K562 (cell line): Measurements from ENCODE around the gene SKAP1. TPM values are rescaled to one million over a fixed set of nuclear protein-coding genes. Genes with fewer than 3 reads are reported as not detected.

Experiments used
- BCLAF1 ChIP-seq, 2 experiments: fragments of 450-650 bp in 1 of 2; IDR thresholded peaks; 2 replicates each; pipeline ENCODE4 v1.6.1; 2011 to 2017; ENCODE audit warnings: low read depth in 2 of 2, antibody characterized with exemption in 1 of 2, borderline replicate concordance in 1 of 2, low read length in 1 of 2, mild to moderate bottlenecking in 1 of 2, mixed read lengths in 1 of 2; ENCODE audit not compliant: control insufficient read depth in 1 of 2
- CTBP1 ChIP-seq: fragments of 450-650 bp; IDR thresholded peaks from 2 replicates; pipeline ENCODE4 v1.6.1; 2016; ENCODE audit warnings: borderline replicate concordance
- ETV1 ChIP-seq: fragments of 450-650 bp; conservative IDR thresholded peaks from 2 replicates; pipeline ENCODE4 v1.6.1; 2016; ENCODE audit warnings: missing genetic modification characterization, control low read depth, low read depth, missing compliant biosample characterization
- ID3 ChIP-seq, 2 experiments: fragments of 250-450 bp in 1 of 2; fragments of 450-650 bp in 1 of 2; sonication (Bioruptor Pico) in 1 of 2; IDR thresholded peaks; 2 replicates each; pipeline versions ENCODE4 v1.6.1 to v1.8.0; 2016 to 2021; ENCODE audit warnings: mild to moderate bottlenecking in 2 of 2, moderate library complexity in 2 of 2, missing compliant biosample characterization in 1 of 2, missing genetic modification characterization in 1 of 2
- LCOR ChIP-seq: sonication (generic); formaldehyde crosslinking; IDR thresholded peaks from 2 replicates; pipeline ENCODE4 v1.8.0; 2022; ENCODE audit warnings: mild to moderate bottlenecking, missing genetic modification reagents
- NR2C1 ChIP-seq, 2 experiments: fragments of 450-650 bp; IDR thresholded peaks; 2 replicates each; pipeline ENCODE4 v1.6.1; 2017; ENCODE audit warnings: mild to moderate bottlenecking in 2 of 2, antibody characterized with exemption in 1 of 2, inconsistent platforms in 1 of 2, missing compliant biosample characterization in 1 of 2, missing genetic modification characterization in 1 of 2
- NR2C2 ChIP-seq, 2 experiments: fragments of 200-800 bp in 1 of 2; sonication (Bioruptor generic) in 1 of 2; sonication (generic) in 1 of 2; formaldehyde crosslinking in 1 of 2; IDR thresholded peaks; 2 replicates each; pipeline versions ENCODE4 v1.6.1 to v1.8.0; 2016 to 2022; ENCODE audit warnings: mild to moderate bottlenecking in 1 of 2, missing compliant biosample characterization in 1 of 2, missing genetic modification characterization in 1 of 2, missing genetic modification reagents in 1 of 2
- PCBP1 ChIP-seq: fragments of 200-400 bp; formaldehyde crosslinking; IDR thresholded peaks from 2 replicates; pipeline ENCODE4 v1.6.1; 2018; ENCODE audit warnings: mild to moderate bottlenecking, low read depth, low read length; ENCODE audit not compliant: poor library complexity, severe bottlenecking
- POLR3A ChIP-seq: IDR thresholded peaks from 2 replicates; pipeline ENCODE4 v1.6.1; 2011; ENCODE audit warnings: borderline replicate concordance, mild to moderate bottlenecking, moderate library complexity; ENCODE audit not compliant: insufficient read length, insufficient read depth; ENCODE audit errors: extremely low read depth
- PTBP1 ChIP-seq: fragments of 200-400 bp; formaldehyde crosslinking; IDR thresholded peaks from 2 replicates; pipeline ENCODE4 v1.6.1; 2017; ENCODE audit warnings: low read depth, low read length
- SMAD2 ChIP-seq: fragments of 150-350 bp; IDR thresholded peaks from 2 replicates; pipeline ENCODE4 v1.6.1; 2014; ENCODE audit warnings: low read depth, mild to moderate bottlenecking, low read length
- ZBTB17 ChIP-seq: fragments of 450-650 bp; formaldehyde crosslinking; IDR thresholded peaks from 2 replicates; pipeline ENCODE4 v1.4.0; 2020; ENCODE audit warnings: mild to moderate bottlenecking
- ZFPM2 ChIP-seq: fragments of 250-450 bp; sonication (Bioruptor Pico); IDR thresholded peaks from 2 replicates; pipeline ENCODE4 v1.5.1; 2022; ENCODE audit warnings: mild to moderate bottlenecking
- ZNF324 ChIP-seq: fragments of 250-450 bp; sonication (Bioruptor Pico); IDR thresholded peaks from 2 replicates; pipeline ENCODE4 v1.4.0; 2020; ENCODE audit warnings: mild to moderate bottlenecking
- ZNF592 ChIP-seq: fragments of 450-650 bp; IDR thresholded peaks from 2 replicates; pipeline ENCODE4 v1.6.1; 2017; ENCODE audit warnings: antibody characterized with exemption, mild to moderate bottlenecking
- polyA plus RNA-seq, 8 experiments: library from polyadenylated mRNA; depleted of rRNA in 4 of 8; stranded (reverse) in 5 of 8; unstranded in 3 of 8; fragments of >200 nt; fragmentation: Nextera tagmentation in 2 of 8; fragmentation: Illumina TruSeq in 1 of 8; extraction: Ambion mirVana in 2 of 8; extraction: Trizol in 1 of 8; gene quantifications; 2 replicates each; pipeline versions ENCODE4 v1.2.1 to v1.2.3, GENCODE V29; 2011 to 2014; ENCODE audit warnings: inconsistent platforms in 1 of 8, missing spikeins in 1 of 8
- total RNA-seq, 7 experiments: library from RNA; depleted of rRNA in 6 of 7; stranded (reverse); fragments of >200 nt in 6 of 7; fragmentation: Illumina TruSeq in 2 of 7; extraction: Trizol in 2 of 7; gene quantifications; 2 replicates each; pipeline versions ENCODE4 v1.2.1 to v1.2.3, GENCODE V29; 2011 to 2021; ENCODE audit warnings: low replicate concordance in 1 of 7
- TF ChIP-seq, protein P1 (sequence below), 3 experiments: fragments of 200-800 bp in 1 of 3; sonication (Bioruptor generic) in 1 of 3; sonication (generic) in 1 of 3; formaldehyde crosslinking in 1 of 3; IDR thresholded peaks; 2 replicates each; pipeline versions ENCODE4 v1.6.1 to v1.8.0; 2016 to 2022; ENCODE audit warnings: mild to moderate bottlenecking in 2 of 3, missing compliant biosample characterization in 2 of 3, missing genetic modification characterization in 2 of 3, missing genetic modification reagents in 1 of 3

The SKAP1 gene
- total and polyA plus RNA-seq, 9 of the 15 experiments (the other 6 are each of a cell fraction or from before 2014, with no cell fraction given), result 0.06 to 0.80 (median 0.10) TPM; not detected in 4

GRCh38 chr17:48261297-48261880 is 168.6 kb downstream of the SKAP1 start (continued):
- no peak for TF ChIP-seq BCLAF1 (IDR thresholded peaks at IDR 0.05; ENCODE audit: borderline replicate concordance in 1 of 2, control insufficient read depth in 1 of 2, low read depth in 2 of 2, low read length in 1 of 2)
- no peak for TF ChIP-seq SMAD2
- peak; percentile 95 for TF ChIP-seq CTBP1
- TF ChIP-seq POLR3A, result no peak
- TF ChIP-seq ETV1 (tag), result peak; percentile 43; the same call in 1 of the 2 replicates
- no peak for TF ChIP-seq PCBP1
- no peak for TF ChIP-seq ZNF592
- no peak for TF ChIP-seq PTBP1
- no peak for TF ChIP-seq NR2C1 (IDR thresholded peaks at IDR 0.05)
- peak; percentile 39; the same call in 1 of the 2 replicates for TF ChIP-seq NR2C1 (tag; IDR thresholded peaks at IDR 0.05)
- TF ChIP-seq ZNF324, result no peak
- TF ChIP-seq ZFPM2 (CRISPR knock-in tag), result no peak
- 0 out of 2 replicates have a peak, but pooled peaks have one; percentile 21 for TF ChIP-seq LCOR (CRISPR knock-in tag)
- no peak for TF ChIP-seq ID3 (CRISPR knock-in tag; IDR thresholded peaks at IDR 0.05)
- peak; percentile 83; the same call in 1 of the 2 replicates for TF ChIP-seq ID3 (tag; IDR thresholded peaks at IDR 0.05)
- TF ChIP-seq, protein P1, sequence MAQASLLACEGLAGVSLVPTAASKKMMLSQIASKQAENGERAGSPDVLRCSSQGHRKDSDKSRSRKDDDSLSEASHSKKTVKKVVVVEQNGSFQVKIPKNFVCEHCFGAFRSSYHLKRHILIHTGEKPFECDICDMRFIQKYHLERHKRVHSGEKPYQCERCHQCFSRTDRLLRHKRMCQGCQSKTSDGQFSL (CRISPR knock-in tag; IDR thresholded peaks at IDR 0.05), result no peak
- TF ChIP-seq, protein P1 (tag; IDR thresholded peaks at IDR 0.05), result no peak
- TF ChIP-seq ZBTB17 (CRISPR knock-in tag), result no peak
- TF ChIP-seq NR2C2 (CRISPR knock-in tag; IDR thresholded peaks at IDR 0.05), result no peak
- TF ChIP-seq NR2C2 (tag; IDR thresholded peaks at IDR 0.05), result peak; percentile 51; the same call in 1 of the 2 replicates
